HG02798 (cell line): ENCODE data around the gene SNIP1.
"Not testable (repeated sequence)": the region's sequence is repeated elsewhere in the genome, so short reads cannot be mapped to it uniquely, and the experiment has no call there.

ENCODE experiments used
- ATAC-seq: cut with Tn5 transposase; IDR thresholded peaks from one replicate; pipeline ENCODE4 v1.9.1; 2021; ENCODE audit warnings: mild to moderate bottlenecking; ENCODE audit not compliant: unreplicated experiment, poor library complexity

Gene SNIP1

GRCh38 chr1:37514350-37515184 lies 39.5 kb downstream of the SNIP1 start, which contains the start of gene MEAF6:
Gene MEAF6, minus strand, starts transcription at chr1:37514766. Its CDS starts 20 bp downstream, at chr1:37514746.
- peak; percentile 92 for ATAC-seq

GRCh38 chr1:37513795-37514349 lies 40.2 kb downstream of the SNIP1 start:
- ATAC-seq, result peak; percentile 43

GRCh38 chr1:37509181-37509580 lies 44.9 kb downstream of the SNIP1 start:
- no peak for ATAC-seq

DNA sequence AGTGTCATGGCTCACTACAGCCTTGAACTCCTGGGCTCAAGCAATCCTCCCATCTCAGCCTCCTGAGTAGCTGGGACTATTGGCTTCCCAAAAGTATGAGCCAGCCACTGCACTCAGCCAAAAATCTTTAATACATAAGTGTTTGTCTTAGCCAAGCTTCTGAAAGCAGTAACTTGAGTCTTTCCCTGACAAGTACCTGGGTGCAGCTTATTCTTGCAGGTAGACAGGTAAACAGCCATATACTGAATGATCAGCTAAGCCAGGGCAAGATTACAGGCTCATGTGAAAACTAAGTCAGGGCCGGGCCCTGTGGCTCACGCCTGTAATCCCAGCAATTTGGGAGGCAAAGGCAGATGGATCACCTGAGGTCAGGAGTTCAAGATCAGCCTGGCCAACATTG lies 47.4 kb downstream of the SNIP1 start:
- ATAC-seq, result no peak

GRCh38 chr1:37502791-37503190 lies 51.3 kb downstream of the SNIP1 start:
- not testable (repeated sequence) for ATAC-seq

DNA sequence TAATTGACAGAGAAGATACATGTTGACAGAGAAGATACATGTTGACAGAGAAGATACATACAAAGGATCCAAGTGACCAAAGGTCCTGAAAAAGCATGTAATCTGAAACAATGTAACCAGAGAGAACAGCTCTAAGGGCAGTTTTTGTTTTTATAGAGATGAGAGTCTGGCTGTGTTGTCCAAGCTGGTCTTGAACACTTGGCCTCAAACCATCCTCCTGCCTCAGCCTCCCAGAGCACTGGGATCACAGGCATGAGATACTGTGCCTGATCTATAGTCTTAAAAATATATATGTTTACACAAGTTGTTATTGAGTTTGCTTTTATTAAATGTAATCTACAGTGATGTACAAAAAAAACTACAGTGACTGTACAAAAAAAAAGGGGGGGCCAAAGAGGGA lies 52.0 kb downstream of the SNIP1 start:
- no peak for ATAC-seq

DNA sequence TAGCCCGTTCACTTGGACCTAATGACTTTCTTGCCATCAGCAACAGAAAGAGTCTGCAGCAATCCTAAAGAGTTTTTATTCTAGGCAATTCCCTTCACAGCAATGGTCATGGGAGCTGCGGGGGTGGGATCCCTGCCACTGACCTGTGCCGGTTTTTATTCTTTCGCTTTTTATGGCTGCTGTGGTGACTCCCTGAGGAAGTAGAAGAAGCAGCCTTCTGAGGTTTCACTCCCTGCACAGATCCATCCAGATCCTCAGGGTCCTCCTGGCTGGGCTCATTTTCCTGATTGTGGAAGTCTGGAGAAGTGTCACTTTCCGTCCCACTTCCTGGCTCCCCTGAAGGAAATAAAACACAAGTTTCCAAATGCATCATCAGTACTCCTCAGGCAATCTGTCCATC lies 52.4 kb downstream of the SNIP1 start:
- no peak for ATAC-seq

GRCh38 chr1:37498872-37499617 lies 55.0 kb downstream of the SNIP1 start:
- no peak for ATAC-seq

DNA sequence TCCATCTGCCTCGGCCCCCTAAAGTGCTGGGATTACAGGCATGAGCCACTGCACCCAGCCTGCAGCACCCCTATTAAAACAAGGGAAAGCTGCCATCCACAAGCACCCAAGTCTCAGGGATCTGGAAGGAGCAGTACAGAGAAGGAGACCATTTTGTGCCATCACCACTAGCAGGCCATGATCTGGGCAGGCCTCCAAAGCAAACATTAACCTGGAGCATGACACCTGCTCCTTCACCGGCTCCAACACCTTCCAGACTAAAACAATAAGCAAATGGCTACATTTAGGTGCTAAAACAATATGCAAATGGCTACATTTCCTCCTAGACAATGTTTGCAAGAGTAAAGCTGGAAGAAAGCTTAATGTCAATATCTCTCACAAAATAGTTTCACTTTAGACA lies 56.3 kb downstream of the SNIP1 start:
- no peak for ATAC-seq

- ATAC-seq, result no peak
Measured at GRCh38 chr1:37495875-37496274, 58.2 kb downstream of the SNIP1 start.

DNA sequence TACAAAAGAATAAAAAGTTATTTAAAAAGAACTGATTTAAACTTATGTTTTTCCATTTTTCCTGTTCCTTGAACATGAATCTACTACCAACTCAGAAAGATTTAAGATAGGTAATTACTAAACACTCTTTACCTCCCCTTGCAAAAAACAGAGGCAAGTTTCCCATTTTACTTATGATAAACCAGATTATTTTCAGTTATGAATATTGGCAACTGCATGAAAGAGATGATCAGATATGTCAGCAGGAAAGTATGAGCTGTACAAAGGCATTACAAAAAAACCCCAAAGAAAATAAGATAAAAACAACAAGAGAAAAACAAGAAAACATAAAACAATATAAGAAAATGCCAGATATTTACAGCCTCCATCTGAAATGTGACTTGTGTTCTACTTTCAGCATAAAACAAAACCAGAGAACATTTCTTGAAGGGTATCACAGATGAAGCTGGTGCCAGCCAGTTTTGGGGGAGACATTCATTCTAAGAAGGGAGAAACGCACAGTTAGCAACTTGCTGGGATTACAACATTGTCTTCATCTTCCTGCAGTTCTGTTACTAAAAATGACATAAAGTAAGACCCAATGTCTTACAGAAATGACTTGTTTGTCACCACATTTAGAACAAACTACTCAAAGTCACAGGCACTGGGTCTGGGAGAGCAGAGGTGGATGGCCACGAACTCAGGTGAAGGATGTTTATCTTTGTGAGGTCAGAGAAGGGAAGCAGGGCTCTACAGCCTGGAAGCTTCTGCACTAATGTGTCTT lies 60.6 kb downstream of the SNIP1 start:
- ATAC-seq, result no peak

DNA sequence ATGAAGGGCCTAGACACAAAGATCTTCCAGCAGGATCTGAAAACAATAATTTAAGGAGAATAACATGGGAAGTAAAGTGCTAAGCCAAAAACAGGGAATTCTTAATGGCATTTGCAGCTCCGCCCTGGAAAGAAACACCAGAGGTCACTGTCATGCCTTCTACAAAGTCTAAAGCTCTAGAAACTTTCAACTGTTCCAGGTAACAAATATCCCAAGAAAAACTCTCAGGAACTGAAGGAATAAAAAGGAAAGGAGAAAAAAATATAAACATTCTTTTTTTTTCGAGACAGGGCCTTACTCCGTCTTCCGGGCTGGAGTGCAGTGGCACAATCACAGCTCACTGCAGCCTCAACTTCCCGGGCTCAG lies 66.5 kb downstream of the SNIP1 start:
- ATAC-seq, result no peak

DNA sequence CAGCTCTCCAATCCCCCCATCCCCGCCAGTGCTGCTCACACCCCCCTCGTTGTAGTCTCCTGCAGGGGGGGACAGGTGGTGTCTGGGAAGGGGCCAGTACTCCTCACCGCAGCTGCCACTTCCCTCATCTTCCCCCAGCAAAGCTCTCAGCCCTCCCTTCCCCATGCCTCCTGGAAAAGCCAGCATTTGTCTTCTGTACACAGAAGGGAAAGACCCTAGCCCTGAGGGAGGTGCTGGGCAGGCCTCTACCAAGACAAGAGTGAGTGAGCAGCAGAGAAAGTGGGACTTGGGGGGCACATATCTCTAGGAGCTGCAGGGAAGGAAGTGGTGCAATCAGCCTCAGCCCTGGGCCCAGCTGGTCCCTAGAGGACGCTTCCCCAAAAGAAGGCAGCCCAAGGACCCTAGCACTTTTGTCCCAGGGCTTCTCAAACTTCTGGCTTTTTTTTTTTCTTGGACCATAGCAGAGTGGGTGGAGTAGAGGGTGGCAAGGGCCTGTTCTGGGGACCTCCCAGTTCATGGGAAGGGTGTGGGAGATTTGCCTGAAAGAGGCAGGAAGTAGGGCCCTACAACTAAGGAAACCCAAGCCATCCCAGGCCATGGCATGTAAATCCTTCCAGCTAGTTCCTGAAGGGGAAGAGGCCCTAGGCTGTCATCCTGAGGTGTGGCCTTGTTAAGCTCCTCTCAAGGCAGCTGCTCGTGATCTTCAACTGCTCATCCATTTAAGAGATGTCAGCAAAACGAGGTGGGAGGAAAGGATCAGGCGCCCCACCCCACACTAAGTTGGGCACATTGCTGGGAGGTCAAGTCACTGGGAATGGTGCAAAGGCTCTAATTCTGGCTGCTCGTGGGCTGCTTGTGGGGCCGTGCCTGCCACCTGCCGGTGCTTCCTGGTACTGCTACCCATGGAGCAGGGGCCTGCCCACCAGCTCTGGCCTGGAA lies 67.1 kb downstream of the SNIP1 start:
- ATAC-seq, result peak; percentile 48

DNA sequence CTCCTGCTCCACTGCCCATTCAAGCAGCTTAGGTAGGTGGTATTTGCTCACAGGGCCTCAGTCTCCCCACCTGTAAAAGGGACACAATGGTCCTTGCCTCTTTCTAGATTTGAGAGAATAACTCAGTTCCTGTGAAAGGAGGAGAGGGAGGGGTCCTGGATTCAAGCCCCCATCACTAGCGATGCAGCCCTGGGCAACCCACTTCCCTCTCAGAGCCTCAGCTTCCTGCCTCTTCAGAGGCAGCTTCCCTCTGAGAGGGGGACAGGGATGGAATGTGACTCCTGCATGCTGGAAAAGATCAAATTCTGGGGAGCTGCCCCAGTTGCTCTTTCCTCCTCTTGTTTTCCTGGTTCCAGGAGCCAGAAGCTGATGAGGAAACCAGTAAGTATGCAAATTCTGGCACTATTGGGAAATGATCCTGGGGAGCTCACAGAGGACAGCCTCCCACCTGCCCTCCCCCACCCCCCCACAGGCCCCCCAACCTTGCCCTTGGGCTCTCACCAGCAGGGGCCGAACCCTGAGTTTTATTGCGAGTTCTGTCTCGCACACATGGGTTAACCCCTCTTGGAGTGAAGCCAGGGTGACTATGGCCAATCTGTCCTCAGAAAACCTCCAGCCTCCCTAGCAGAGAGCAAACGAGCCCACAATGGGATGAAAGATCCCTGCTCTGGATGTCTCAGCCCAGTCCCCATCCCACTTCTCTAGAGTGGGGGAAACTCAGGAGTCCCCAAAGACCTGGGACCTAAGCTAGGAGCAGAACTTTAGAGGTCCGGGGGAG lies 68.0 kb downstream of the SNIP1 start:
- no peak for ATAC-seq
